OCI-LY1 (cell line): ENCODE data around the gene PCBD1.

ENCODE experiments used
- CTCF ChIP-seq: fragments of 200-600 bp; sonication (generic), shearing (Covaris generic); IDR thresholded peaks from 2 replicates; pipeline ENCODE4 v1.5.1; 2017; ENCODE audit warnings: mild to moderate bottlenecking, antibody characterized with exemption, low read length, moderate library complexity, mixed read lengths
- EZH2 ChIP-seq: fragments of 200-600 bp; sonication (generic), shearing (Covaris generic); IDR thresholded peaks from 2 replicates; pipeline ENCODE4 v1.8.0; 2017; ENCODE audit warnings: borderline replicate concordance, mixed run types, mild to moderate bottlenecking, antibody characterized with exemption, low read length, moderate library complexity, mixed read lengths

GRCh38 chr10:70880077-70880534 lies 8.3 kb downstream of the PCBD1 start:
- peak; percentile 84 for TF ChIP-seq CTCF
- TF ChIP-seq EZH2 = no peak
